ENCODE measurements around the gene PROB1. TPM values are rescaled to one million over a fixed set of nuclear protein-coding genes. Genes with fewer than 3 reads are reported as not detected.
A peak's percentile ranks its signal among the peaks of the same experiment; 100 is the strongest.

The PROB1 gene
- total RNA-seq, 1 experiment from 2014 or later = 3.4 TPM

DNA sequence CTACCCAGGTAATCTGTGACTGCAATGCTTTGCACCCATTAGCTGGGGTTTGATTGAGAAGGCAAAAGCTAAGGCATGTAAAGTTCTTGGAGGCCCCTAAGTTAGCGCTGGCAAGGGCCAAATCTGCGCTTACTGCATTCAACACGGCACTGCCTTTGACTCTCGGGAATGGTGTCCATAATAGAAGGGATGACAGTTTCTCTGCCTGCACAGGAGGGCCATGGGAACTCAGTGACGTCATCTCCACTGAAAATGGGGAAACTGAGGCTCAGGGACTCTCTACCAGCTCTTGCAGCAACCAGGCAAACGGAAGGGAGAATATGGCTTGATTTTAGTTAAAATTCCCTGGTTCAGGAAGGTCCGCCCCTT is 8.5 kb upstream of the PROB1 start:
- DNase-seq = no peak
- peak overlapping the region; percentile 79 for H3K27ac ChIP-seq (ENCODE audit: insufficient read length, low read depth, low read length)
- TF ChIP-seq, protein P1, sequence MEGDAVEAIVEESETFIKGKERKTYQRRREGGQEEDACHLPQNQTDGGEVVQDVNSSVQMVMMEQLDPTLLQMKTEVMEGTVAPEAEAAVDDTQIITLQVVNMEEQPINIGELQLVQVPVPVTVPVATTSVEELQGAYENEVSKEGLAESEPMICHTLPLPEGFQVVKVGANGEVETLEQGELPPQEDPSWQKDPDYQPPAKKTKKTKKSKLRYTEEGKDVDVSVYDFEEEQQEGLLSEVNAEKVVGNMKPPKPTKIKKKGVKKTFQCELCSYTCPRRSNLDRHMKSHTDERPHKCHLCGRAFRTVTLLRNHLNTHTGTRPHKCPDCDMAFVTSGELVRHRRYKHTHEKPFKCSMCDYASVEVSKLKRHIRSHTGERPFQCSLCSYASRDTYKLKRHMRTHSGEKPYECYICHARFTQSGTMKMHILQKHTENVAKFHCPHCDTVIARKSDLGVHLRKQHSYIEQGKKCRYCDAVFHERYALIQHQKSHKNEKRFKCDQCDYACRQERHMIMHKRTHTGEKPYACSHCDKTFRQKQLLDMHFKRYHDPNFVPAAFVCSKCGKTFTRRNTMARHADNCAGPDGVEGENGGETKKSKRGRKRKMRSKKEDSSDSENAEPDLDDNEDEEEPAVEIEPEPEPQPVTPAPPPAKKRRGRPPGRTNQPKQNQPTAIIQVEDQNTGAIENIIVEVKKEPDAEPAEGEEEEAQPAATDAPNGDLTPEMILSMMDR (conservative IDR thresholded peaks at IDR 0.05) = no peak

More for the DNA sequence above, 8.5 kb upstream of the PROB1 start:
- no peak overlapping the region for H4K8ac ChIP-seq (replicated peaks; ENCODE audit: insufficient read length, low read depth, low read length)
- H3K79me1 ChIP-seq (ENCODE audit: insufficient read depth, low read depth, low read length, poor library complexity, severe bottlenecking) = no peaks in the 10 kb centered on the region
- peaks cover 2% of the 10 kb centered on the region; the same call in 1 of the 2 replicates for H3K27me3 Mint-ChIP-seq (ENCODE audit: low read depth)
- no peaks in the 10 kb centered on the region for H3K9me3 ChIP-seq (ENCODE audit: control insufficient read depth, low read depth, low read length)
- peaks cover 2% of the 10 kb centered on the region; the same call in 1 of the 2 replicates for H3K4me1 ChIP-seq (ENCODE audit: insufficient read depth, low read length)
- no peak overlapping the region for H2BK15ac ChIP-seq (ENCODE audit: low read depth, low read length)
- peaks cover 4 to 20% (median 16%) of the 10 kb centered on the region in 3 experiments for H3K36me3 Mint-ChIP-seq (ENCODE audit: insufficient read depth in 1 of 3, low read depth in 3 of 3)
- H3K79me2 ChIP-seq (ENCODE audit: insufficient read depth, low read length) = no peaks in the 10 kb centered on the region
- H4K5ac ChIP-seq (ENCODE audit: insufficient read length, low read depth, low read length) = no peak overlapping the region
- peak overlapping the region; percentile 74 for H3K4me2 ChIP-seq (ENCODE audit: insufficient read depth, insufficient read length, low read length)
- H3K9me3 Mint-ChIP-seq = no peaks in the 10 kb centered on the region
- H3K18ac ChIP-seq (ENCODE audit: insufficient read length, low read depth, low read length) = no peak overlapping the region
- peaks cover 16 to 20% of the 10 kb centered on the region in 2 experiments for H3K4me1 Mint-ChIP-seq
- no peak overlapping the region for H2BK12ac ChIP-seq (ENCODE audit: insufficient read length, low read depth, low read length)
- no peak overlapping the region for H2AK5ac ChIP-seq (ENCODE audit: insufficient read length, low read length)
- H3T11ph ChIP-seq (ENCODE audit: low read length) = no peak overlapping the region
- H4K91ac ChIP-seq (ENCODE audit: insufficient read length, low read depth, low read length) = no peak overlapping the region
- peak overlapping the region; percentile 99 to 100 (median 100); a peak in 5 of 7 replicates for H3K27ac Mint-ChIP-seq
- no peak overlapping the region for H3K4ac ChIP-seq (ENCODE audit: low read depth, low read length)
- no peaks in the 10 kb centered on the region for H4K20me1 ChIP-seq (ENCODE audit: control insufficient read depth, insufficient read depth, insufficient read length)
- H3K27me3 ChIP-seq (ENCODE audit: insufficient read depth, low read length) = no peaks in the 10 kb centered on the region
- H3K14ac ChIP-seq (ENCODE audit: insufficient read depth, low read length) = no peak overlapping the region
- H2AFZ ChIP-seq (ENCODE audit: low read length) = no peak overlapping the region
- WGBS (ENCODE audit: extremely low coverage, insufficient read length, low lambda C conversion rate) = no CpG with 5 or more reads among the region's 7 CpGs
- no peak overlapping the region for H3K9ac ChIP-seq (ENCODE audit: extremely low read depth, insufficient read length, low read length)
- H2BK120ac ChIP-seq (ENCODE audit: low read depth, low read length, poor library complexity, severe bottlenecking) = no peak overlapping the region
- no peak overlapping the region for H3K56ac ChIP-seq (ENCODE audit: insufficient read length, low read depth, low read length)
- no peak overlapping the region for H3K23ac ChIP-seq (ENCODE audit: insufficient read length, low read depth, low read length)
- H2BK5ac ChIP-seq (ENCODE audit: insufficient read length, low read length) = no peak overlapping the region
- no peaks in the 10 kb centered on the region for H3K23me2 ChIP-seq (ENCODE audit: insufficient read length, low read depth, low read length, poor library complexity, severe bottlenecking)
- H2BK20ac ChIP-seq (ENCODE audit: low read depth, low read length, poor library complexity, severe bottlenecking) = no peak overlapping the region
- H3K4me3 Mint-ChIP-seq = peak overlapping the region; percentile 91 to 94
